MM.1S (cell line): ENCODE measurements around the gene ST6GALNAC4.
A peak's percentile ranks its signal among the peaks of the same experiment; 100 is the strongest.

Source experiments
- DNase-seq: peaks from one replicate; pipeline ENCODE4 v3.0.0-alpha.2; 2015
- H2AFZ ChIP-seq: fragments of 300-600 bp; sonication (generic); 2 replicates; pipeline ENCODE4 v1.6.0; 2016; ENCODE audit warnings: antibody characterized with exemption, low read length
- H3F3A ChIP-seq: fragments of 300-600 bp; sonication (generic); 2 replicates; pipeline ENCODE4 v1.6.1; 2016; ENCODE audit warnings: mild to moderate bottlenecking, antibody characterized with exemption, low read length, moderate library complexity, mixed read lengths; ENCODE audit not compliant: insufficient read depth
- H3K27ac ChIP-seq: fragments of 300-600 bp; sonication (generic); 2 replicates; pipeline ENCODE4 v1.5.1; 2016; ENCODE audit warnings: mild to moderate bottlenecking, low read length
- H3K27me3 ChIP-seq: fragments of 300-600 bp; sonication (generic); replicated peaks from 2 replicates; pipeline ENCODE4 v1.6.0; 2016; ENCODE audit warnings: low read length; ENCODE audit not compliant: insufficient read depth
- H3K36me3 ChIP-seq: fragments of 300-600 bp; sonication (generic); replicated peaks from 2 replicates; pipeline ENCODE4 v1.6.1; 2016; ENCODE audit warnings: mild to moderate bottlenecking, low read length, mixed read lengths; ENCODE audit not compliant: insufficient read depth
- H3K4me1 ChIP-seq: fragments of 300-600 bp; sonication (generic); 2 replicates; pipeline ENCODE4 v1.6.1; 2016; ENCODE audit warnings: low read length, mixed read lengths
- H3K4me2 ChIP-seq: fragments of 300-600 bp; sonication (generic); 2 replicates; pipeline ENCODE4 v1.6.0; 2016; ENCODE audit warnings: low read depth, low read length
- H3K4me3 ChIP-seq: fragments of 300-600 bp; sonication (generic); 2 replicates; pipeline ENCODE4 v1.5.1; 2016; ENCODE audit warnings: low read length, mixed read lengths
- H3K79me2 ChIP-seq: fragments of 300-600 bp; sonication (generic); 2 replicates; pipeline ENCODE4 v1.6.1; 2016; ENCODE audit warnings: mixed run types, low read length, mixed read lengths
- H3K9ac ChIP-seq: fragments of 300-600 bp; sonication (generic); 2 replicates; pipeline ENCODE4 v1.6.1; 2016; ENCODE audit warnings: low read length, mixed read lengths
- H3K9me2 ChIP-seq: fragments of 300-600 bp; sonication (generic); replicated peaks from 2 replicates; pipeline ENCODE4 v1.6.1; 2016; ENCODE audit warnings: mild to moderate bottlenecking, low read length, mixed read lengths; ENCODE audit not compliant: insufficient read depth
- H3K9me3 ChIP-seq: fragments of 300-600 bp; sonication (generic); replicated peaks from 2 replicates; pipeline ENCODE4 v1.6.1; 2016; ENCODE audit warnings: mild to moderate bottlenecking, low read length, mixed read lengths; ENCODE audit not compliant: insufficient read depth
- H4K20me1 ChIP-seq: fragments of 300-600 bp; sonication (generic); 2 replicates; pipeline ENCODE4 v1.6.1; 2016; ENCODE audit warnings: mild to moderate bottlenecking, low read length, moderate library complexity, mixed read lengths; ENCODE audit not compliant: insufficient read depth
- EZH2 ChIP-seq: fragments of 300-600 bp; sonication (generic); optimal IDR thresholded peaks from 2 replicates; pipeline ENCODE3; 2017; ENCODE audit warnings: low read depth, mild to moderate bottlenecking, antibody characterized with exemption, low read length, mixed read lengths
- EZH2phosphoT487 ChIP-seq: fragments of 300-600 bp; sonication (generic); IDR thresholded peaks from 2 replicates; pipeline ENCODE4 v1.6.1; 2018; ENCODE audit warnings: antibody characterized with exemption, low read length
- TF ChIP-seq, protein P1 (sequence below): fragments of 300-600 bp; sonication (generic); IDR thresholded peaks from 2 replicates; pipeline ENCODE4 v1.5.1; 2016; ENCODE audit warnings: antibody characterized with exemption, low read length, mixed read lengths

Gene ST6GALNAC4

DNA sequence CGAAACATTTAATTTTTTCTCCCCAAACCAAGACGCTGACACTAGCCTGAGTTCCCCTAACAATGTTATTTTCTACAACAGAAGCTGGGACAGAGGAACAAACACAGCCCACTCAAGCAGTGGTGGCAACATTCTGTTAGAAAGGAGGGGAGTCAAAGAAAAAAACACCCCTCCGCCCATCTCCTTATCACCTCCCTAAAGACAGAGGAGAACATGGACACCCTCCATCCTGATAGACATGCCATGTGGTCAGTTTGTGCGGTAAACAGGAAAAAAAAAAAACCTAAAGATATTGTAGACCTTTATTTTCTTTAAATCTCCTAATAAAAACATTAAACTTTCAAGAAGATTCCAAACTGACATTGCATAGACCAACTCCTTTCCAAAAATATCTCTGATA lies 23.8 kb upstream of the ST6GALNAC4 start:
- H3K27me3 ChIP-seq = no peaks in the 10 kb centered on the region
- DNase-seq = no peak
- no peak for TF ChIP-seq EZH2phosphoT487
- no peaks in the 10 kb centered on the region for H3F3A ChIP-seq
- 0 out of 2 replicates have a peak, but pooled peaks cover 2% of the 10 kb centered on the region for H4K20me1 ChIP-seq
- no peaks in the 10 kb centered on the region for H3K36me3 ChIP-seq
- no peak overlapping the region for H3K9ac ChIP-seq
- peaks cover 8% of the 10 kb centered on the region for H3K4me1 ChIP-seq
- no peak overlapping the region for H2AFZ ChIP-seq
- H3K4me3 ChIP-seq = no peak overlapping the region
- H3K79me2 ChIP-seq = peaks cover 20% of the 10 kb centered on the region
- H3K9me3 ChIP-seq = no peaks in the 10 kb centered on the region
- no peaks in the 10 kb centered on the region for H3K9me2 ChIP-seq
- H3K4me2 ChIP-seq = no peak overlapping the region
- no peak overlapping the region for H3K27ac ChIP-seq

DNA sequence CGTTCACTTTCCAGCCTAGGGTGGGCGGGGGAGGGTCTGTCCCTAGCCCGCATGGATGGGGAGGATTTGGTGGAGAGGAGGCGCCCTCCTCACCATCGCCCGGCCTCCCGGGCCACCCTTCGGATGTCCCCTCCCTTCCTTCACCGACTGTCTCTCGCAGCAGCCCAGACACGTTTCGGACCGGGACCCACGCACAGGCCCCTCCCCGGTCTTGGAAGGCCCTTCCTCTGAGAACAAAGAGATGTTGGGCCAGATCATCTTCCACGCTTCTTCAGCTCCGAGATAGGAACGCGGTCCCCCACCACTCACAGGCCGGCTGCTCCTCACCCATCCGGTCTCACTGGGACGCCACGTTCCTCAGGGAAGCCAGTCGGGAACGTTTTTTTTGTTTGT lies 21.5 kb upstream of the ST6GALNAC4 start:
- 0 out of 2 replicates have a peak, but pooled peaks cover 4% of the 10 kb centered on the region for H4K20me1 ChIP-seq
- no peak for DNase-seq
- H2AFZ ChIP-seq = no peak overlapping the region
- no peaks in the 10 kb centered on the region for H3K9me2 ChIP-seq
- peaks cover 8% of the 10 kb centered on the region for H3K4me1 ChIP-seq
- peak overlapping the region; percentile 86 for H3K4me2 ChIP-seq
- peaks cover 35% of the 10 kb centered on the region for H3K79me2 ChIP-seq
- no peak overlapping the region for H3K27ac ChIP-seq
- no peaks in the 10 kb centered on the region for H3K36me3 ChIP-seq
- no peak overlapping the region for H3K9ac ChIP-seq
- TF ChIP-seq EZH2phosphoT487 (no peak), EZH2 (no peak)
- TF ChIP-seq, protein P1, sequence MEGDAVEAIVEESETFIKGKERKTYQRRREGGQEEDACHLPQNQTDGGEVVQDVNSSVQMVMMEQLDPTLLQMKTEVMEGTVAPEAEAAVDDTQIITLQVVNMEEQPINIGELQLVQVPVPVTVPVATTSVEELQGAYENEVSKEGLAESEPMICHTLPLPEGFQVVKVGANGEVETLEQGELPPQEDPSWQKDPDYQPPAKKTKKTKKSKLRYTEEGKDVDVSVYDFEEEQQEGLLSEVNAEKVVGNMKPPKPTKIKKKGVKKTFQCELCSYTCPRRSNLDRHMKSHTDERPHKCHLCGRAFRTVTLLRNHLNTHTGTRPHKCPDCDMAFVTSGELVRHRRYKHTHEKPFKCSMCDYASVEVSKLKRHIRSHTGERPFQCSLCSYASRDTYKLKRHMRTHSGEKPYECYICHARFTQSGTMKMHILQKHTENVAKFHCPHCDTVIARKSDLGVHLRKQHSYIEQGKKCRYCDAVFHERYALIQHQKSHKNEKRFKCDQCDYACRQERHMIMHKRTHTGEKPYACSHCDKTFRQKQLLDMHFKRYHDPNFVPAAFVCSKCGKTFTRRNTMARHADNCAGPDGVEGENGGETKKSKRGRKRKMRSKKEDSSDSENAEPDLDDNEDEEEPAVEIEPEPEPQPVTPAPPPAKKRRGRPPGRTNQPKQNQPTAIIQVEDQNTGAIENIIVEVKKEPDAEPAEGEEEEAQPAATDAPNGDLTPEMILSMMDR = no peak
- H3K27me3 ChIP-seq = no peaks in the 10 kb centered on the region
- no peaks in the 10 kb centered on the region for H3F3A ChIP-seq
- no peaks in the 10 kb centered on the region for H3K9me3 ChIP-seq
- H3K4me3 ChIP-seq = peak overlapping the region; percentile 84; the same call in 1 of the 2 replicates

DNA sequence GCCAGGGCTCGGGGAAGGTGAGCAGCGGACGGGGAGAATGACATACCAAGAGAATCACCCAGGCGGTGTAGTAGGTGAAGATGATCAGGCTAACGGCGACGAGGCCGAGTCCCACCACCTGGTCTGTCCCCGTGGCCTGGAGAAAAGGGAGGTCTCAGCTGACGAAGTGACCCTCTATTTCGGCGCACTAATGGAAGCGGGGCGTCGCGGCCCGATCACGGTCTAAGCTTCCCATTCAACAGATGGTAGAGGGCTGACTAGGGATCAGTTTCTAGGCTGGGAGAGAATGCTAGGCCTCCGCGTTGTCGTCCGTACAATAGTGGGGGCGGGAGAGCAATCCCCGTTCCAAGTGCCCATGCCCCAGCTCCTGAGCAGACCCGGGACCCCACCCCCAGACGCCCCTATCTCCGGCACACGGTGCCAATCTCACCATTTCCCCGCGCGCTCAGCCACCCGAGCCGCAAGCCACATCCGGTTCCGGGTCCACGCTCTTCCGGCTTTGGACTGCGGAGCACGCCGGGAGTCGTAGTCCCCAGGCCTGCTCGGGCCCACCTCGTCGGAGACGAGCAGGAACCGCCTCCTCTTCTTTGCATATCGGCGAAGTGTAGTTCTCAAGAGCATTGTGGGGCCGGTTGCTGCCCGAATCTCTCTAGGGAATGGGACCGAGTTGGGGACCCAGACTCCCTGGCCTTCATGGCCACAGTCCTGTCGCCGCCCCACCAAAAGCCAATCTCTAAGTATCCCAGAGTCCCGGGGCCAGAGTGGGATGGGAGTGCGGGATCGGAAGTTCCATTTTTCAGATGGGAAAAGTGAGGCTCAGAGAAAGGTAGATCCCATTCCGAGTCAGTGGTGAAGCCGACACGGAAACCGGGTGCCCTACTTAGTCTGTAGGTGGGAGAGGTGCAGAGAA lies 20.8 kb upstream of the ST6GALNAC4 start, which contains the start of gene DPM2:
TSS of gene DPM2 (minus strand) at position 467 of the 910 bp plus-strand sequence. CDS start at position 433, 34 bp downstream.
- peak within 1 kb of the TSS; percentile 75 for H2AFZ ChIP-seq
- H4K20me1 ChIP-seq = 0 out of 2 replicates have a peak, but pooled peaks cover 4% of the 10 kb centered on the region
- peak within 1 kb of the TSS; percentile 79 for H3K9ac ChIP-seq
- H3F3A ChIP-seq = no peaks in the 10 kb centered on the region
- H3K4me1 ChIP-seq = peaks cover 8% of the 10 kb centered on the region
- H3K36me3 ChIP-seq = no peaks in the 10 kb centered on the region
- H3K27me3 ChIP-seq = no peaks in the 10 kb centered on the region
- no peak for TF ChIP-seq EZH2phosphoT487
- TF ChIP-seq, protein P1 = no peak
- TF ChIP-seq EZH2 = no peak
- peak; percentile 94 for DNase-seq
- H3K4me3 ChIP-seq = peak within 1 kb of the TSS; percentile 84
- H3K9me2 ChIP-seq = no peaks in the 10 kb centered on the region
- H3K27ac ChIP-seq = peak within 1 kb of the TSS; percentile 24; the same call in 1 of the 2 replicates
- peaks cover 35% of the 10 kb centered on the region for H3K79me2 ChIP-seq
- peak within 1 kb of the TSS; percentile 86 for H3K4me2 ChIP-seq
- H3K9me3 ChIP-seq = no peaks in the 10 kb centered on the region

DNA sequence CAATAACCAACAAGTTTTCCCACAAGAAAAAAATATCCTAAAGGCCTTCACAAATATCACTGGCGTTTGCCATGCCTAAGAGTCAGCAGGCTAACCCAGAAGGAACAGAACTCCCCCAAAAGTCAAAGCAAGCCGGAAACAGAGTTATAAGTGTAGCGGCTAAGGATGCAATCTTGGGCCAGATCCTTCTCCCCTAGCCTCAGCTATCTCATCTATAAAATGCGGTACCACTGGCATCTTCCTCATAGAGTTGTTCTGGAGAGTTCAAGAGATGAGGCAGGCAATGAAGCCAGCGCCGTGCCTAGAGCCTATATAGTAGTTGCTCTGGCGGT lies 20.2 kb upstream of the ST6GALNAC4 start:
- Histone ChIP-seq H4K20me1 (0 out of 2 replicates have a peak, but pooled peaks cover 4% of the 10 kb centered on the region), H3K9me2 (no peaks in the 10 kb centered on the region), H3K36me3 (no peaks in the 10 kb centered on the region), H2AFZ (no peak overlapping the region), H3K27ac (peak overlapping the region; percentile 24; the same call in 1 of the 2 replicates), H3K4me1 (peaks cover 8% of the 10 kb centered on the region), H3K79me2 (peaks cover 35% of the 10 kb centered on the region), H3K27me3 (no peaks in the 10 kb centered on the region), H3K9ac (peak overlapping the region; percentile 79), H3K4me2 (peak overlapping the region; percentile 80), H3K9me3 (no peaks in the 10 kb centered on the region), H3K4me3 (peak overlapping the region; percentile 84), H3F3A (no peaks in the 10 kb centered on the region)
- TF ChIP-seq, protein P1 = no peak
- TF ChIP-seq EZH2phosphoT487 = no peak
- no peak for TF ChIP-seq EZH2
- DNase-seq = no peak
